Activated T-cell treated with anti-CD3 and anti-CD28 coated beads for 48 hours (primary cell): ENCODE results near the gene C21orf58.
"Not testable (repeated sequence)": the region's sequence is repeated elsewhere in the genome, so short reads cannot be mapped to it uniquely, and the experiment has no call there.

ENCODE experiments used
- DNase-seq: peaks from one replicate; pipeline ENCODE4 v3.0.0-alpha.2; 2020; ENCODE audit warnings: low read depth

C21orf58 gene

GRCh38 chr21:46324390-46325072, 861 bp upstream of the C21orf58 start:
- DNase-seq: peak; percentile 85

- DNase-seq: no peak
These were observed 402 bp downstream of the C21orf58 start for GRCh38 chr21:46323227-46323709.

- peak; percentile 11 for DNase-seq
These were observed 1.1 kb downstream of the C21orf58 start for GRCh38 chr21:46322351-46323226.

GRCh38 chr21:46320331-46320801, 3.3 kb downstream of the C21orf58 start:
- DNase-seq: no peak

- DNase-seq: no peak
These were observed 4.5 kb downstream of the C21orf58 start for GRCh38 chr21:46319186-46319585.

- no peak for DNase-seq
These were observed 5.2 kb downstream of the C21orf58 start for GRCh38 chr21:46318464-46318845.

- no peak for DNase-seq
These were observed 5.8 kb downstream of the C21orf58 start for GRCh38 chr21:46317710-46318463.

GRCh38 chr21:46316708-46317324, 6.9 kb downstream of the C21orf58 start:
- no peak for DNase-seq

GRCh38 chr21:46314441-46315020, 9.1 kb downstream of the C21orf58 start:
- DNase-seq: no peak

- no peak for DNase-seq
These were observed 10.7 kb downstream of the C21orf58 start for GRCh38 chr21:46312949-46313348.

GRCh38 chr21:46311568-46311967, 12.1 kb downstream of the C21orf58 start:
- no peak for DNase-seq

GRCh38 chr21:46310260-46310659, 13.4 kb downstream of the C21orf58 start:
- DNase-seq: not testable (repeated sequence)

GRCh38 chr21:46308431-46308830, 15.2 kb downstream of the C21orf58 start:
- no peak for DNase-seq

GRCh38 chr21:46307625-46308024, 16.0 kb downstream of the C21orf58 start:
- no peak for DNase-seq

- no peak for DNase-seq
These were observed 18.7 kb downstream of the C21orf58 start for GRCh38 chr21:46304955-46305354.

GRCh38 chr21:46304437-46304836, 19.2 kb downstream of the C21orf58 start:
- DNase-seq: no peak

GRCh38 chr21:46301759-46302158, 21.9 kb downstream of the C21orf58 start:
- no peak for DNase-seq

- DNase-seq: no peak
These were observed 24.5 kb downstream of the C21orf58 start for GRCh38 chr21:46299167-46299566.

- DNase-seq: no peak
These were observed 26.1 kb downstream of the C21orf58 start for GRCh38 chr21:46297338-46298271.

GRCh38 chr21:46295996-46296752, 27.5 kb downstream of the C21orf58 start:
- DNase-seq: peak; percentile 54
